Spleen (tissue), 7 donors: ENCODE results near the gene HSD11B1.

Source experiments
- CTCF ChIP-seq, 11 experiments: fragments of 200-600 bp in 7 of 11; fragments of 450-650 bp in 4 of 11; sonication (generic) in 4 of 11; IDR thresholded peaks in 8 of 11; conservative IDR thresholded peaks in 3 of 11; 1 replicate in 7 of 11; 2 replicates in 4 of 11; pipeline versions ENCODE4 v1.4.0 to v1.8.0; 2016 to 2021; ENCODE audit warnings: antibody characterized with exemption in 11 of 11, inconsistent platforms in 4 of 11, mild to moderate bottlenecking in 1 of 11
- POLR2A ChIP-seq, 3 donors: fragments of 450-650 bp; IDR thresholded peaks; one replicate each; pipeline ENCODE4 v1.5.1; 2017; ENCODE audit warnings: antibody characterized with exemption in 3 of 3, mild to moderate bottlenecking in 1 of 3
- donor health status: DM: no; HTN: no; CAD: no; lungs with moderate emphysema.
- donor health status: DM: no; HTN: no; CAD: no.
- donor health status: DM: no; HTN: no; CAD: no.

GRCh38 chr1:209756615-209757445 lies 52.2 kb downstream of the HSD11B1 start:
- TF ChIP-seq POLR2A (IDR thresholded peaks at IDR 0.05) (no peak), CTCF (IDR thresholded peaks at IDR 0.05 in 8 of 11, conservative IDR thresholded peaks at IDR 0.05 in 3 of 11) (no peak)
